PFSK-1 (cell line): Measurements from ENCODE around the gene ADD1.

Experiments used
- FOXP2 ChIP-seq: optimal IDR thresholded peaks from 2 replicates; pipeline ENCODE3; 2011; ENCODE audit warnings: borderline replicate concordance, control low read depth, inconsistent platforms; ENCODE audit not compliant: insufficient read depth; ENCODE audit errors: extremely low read length, extremely low read depth
- POLR2AphosphoS5 ChIP-seq: IDR thresholded peaks from 2 replicates; pipeline ENCODE4 v1.6.1; 2012; ENCODE audit warnings: low read depth, mild to moderate bottlenecking, control low read depth, low read length, moderate library complexity
- REST ChIP-seq, 2 experiments: IDR thresholded peaks; 2 replicates each; pipeline versions ENCODE4 v1.6.1 to v1.8.0; 2011 to 2012; ENCODE audit warnings: low read depth in 2 of 2, low read length in 2 of 2, control low read depth in 1 of 2, inconsistent platforms in 1 of 2, mild to moderate bottlenecking in 1 of 2, moderate library complexity in 1 of 2; ENCODE audit not compliant: insufficient read depth in 1 of 2
- SIN3A ChIP-seq: IDR thresholded peaks from 2 replicates; pipeline ENCODE4 v1.6.1; 2012; ENCODE audit warnings: mild to moderate bottlenecking, low read length, moderate library complexity, borderline replicate concordance; ENCODE audit not compliant: insufficient read depth
- TAF1 ChIP-seq: IDR thresholded peaks from 2 replicates; pipeline ENCODE4 v1.6.1; 2012; ENCODE audit warnings: low read length, control low read depth, borderline replicate concordance; ENCODE audit not compliant: insufficient read depth

Gene ADD1

GRCh38 chr4:2934077-2934812, 90.6 kb downstream of the ADD1 start:
- TF ChIP-seq REST (IDR thresholded peaks at IDR 0.05; ENCODE audit: insufficient read depth in 1 of 2, low read depth in 2 of 2, low read length in 2 of 2) (no peak), FOXP2 (no peak), TAF1 (no peak), SIN3A (no peak), POLR2AphosphoS5 (no peak)

- TF ChIP-seq POLR2AphosphoS5 (peak; percentile 91), SIN3A (peak; percentile 95; the same call in 1 of the 2 replicates), TAF1 (peak; percentile 96; the same call in 1 of the 2 replicates), REST (IDR thresholded peaks at IDR 0.05; ENCODE audit: insufficient read depth in 1 of 2, low read depth in 2 of 2, low read length in 2 of 2) (peak in 1 of 2 experiments; percentile 69; a peak in 2 of 4 replicates), FOXP2 (no peak)
These were observed 91.4 kb downstream of the ADD1 start for GRCh38 chr4:2934813-2935761.

GRCh38 chr4:2935762-2936743, 92.4 kb downstream of the ADD1 start:
- no peak; the same call in 1 of the 2 replicates for TF ChIP-seq POLR2AphosphoS5
- no peak for TF ChIP-seq REST (IDR thresholded peaks at IDR 0.05; ENCODE audit: insufficient read depth in 1 of 2, low read depth in 2 of 2, low read length in 2 of 2)
- TF ChIP-seq SIN3A, result no peak
- no peak for TF ChIP-seq FOXP2
- no peak for TF ChIP-seq TAF1

- TF ChIP-seq REST (IDR thresholded peaks at IDR 0.05; ENCODE audit: insufficient read depth in 1 of 2, low read depth in 2 of 2, low read length in 2 of 2) (no peak), SIN3A (no peak), TAF1 (no peak), POLR2AphosphoS5 (no peak; the same call in 1 of the 2 replicates), FOXP2 (no peak)
These were observed 93.1 kb downstream of the ADD1 start for GRCh38 chr4:2936773-2937145.
